Spleen (tissue), 7 donors: Measurements from ENCODE around the gene PPIL6.

Source experiments
- POLR2A ChIP-seq, 3 donors: fragments of 450-650 bp; IDR thresholded peaks; one replicate each; pipeline ENCODE4 v1.5.1; 2017; ENCODE audit warnings: antibody characterized with exemption in 3 of 3, mild to moderate bottlenecking in 1 of 3
- POLR2AphosphoS5 ChIP-seq, 3 donors: sonication (generic); formaldehyde crosslinking; IDR thresholded peaks; one replicate each; pipeline ENCODE4 v1.5.1; 2017; ENCODE audit warnings: antibody characterized with exemption in 3 of 3
- TF ChIP-seq, protein P1 (sequence below), 11 experiments: fragments of 200-600 bp in 7 of 11; fragments of 450-650 bp in 4 of 11; sonication (generic) in 4 of 11; IDR thresholded peaks in 8 of 11; conservative IDR thresholded peaks in 3 of 11; 1 replicate in 7 of 11; 2 replicates in 4 of 11; pipeline versions ENCODE4 v1.4.0 to v1.8.0; 2016 to 2021; ENCODE audit warnings: antibody characterized with exemption in 11 of 11, inconsistent platforms in 4 of 11, mild to moderate bottlenecking in 1 of 11
- donor health status: DM: no; HTN: no; CAD: no; lungs with moderate emphysema.
- donor health status: DM: no; HTN: no; CAD: no.
- donor health status: DM: no; HTN: no; CAD: no.

DNA sequence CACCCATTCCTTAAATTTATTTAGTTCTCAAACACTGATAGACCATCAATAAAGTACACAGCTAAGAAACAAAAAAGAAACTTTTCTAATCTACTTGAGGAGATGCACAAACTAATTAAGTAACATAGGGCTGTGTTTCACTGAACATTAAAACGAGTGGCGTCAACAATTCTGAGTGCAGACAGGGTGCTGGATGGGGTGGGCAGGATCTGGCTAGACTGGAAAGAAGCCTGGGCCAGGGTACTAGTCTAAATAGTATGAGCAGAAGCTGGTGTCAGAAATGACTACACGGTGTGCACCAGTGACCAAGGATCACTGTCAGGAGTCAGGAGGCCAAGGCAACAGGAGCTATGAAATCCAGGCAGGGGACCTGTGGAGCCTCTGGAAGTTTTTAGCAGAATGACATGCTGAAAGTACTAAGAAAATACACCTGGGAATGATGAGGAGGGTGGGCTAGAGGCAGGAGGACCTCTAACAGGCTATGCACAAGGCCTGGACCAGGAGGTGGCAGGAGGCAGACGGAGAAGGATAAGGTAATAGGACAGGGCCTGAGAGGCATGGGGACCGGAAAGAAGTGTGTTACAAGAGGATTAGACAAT is 29.3 kb upstream of the PPIL6 start:
- TF ChIP-seq POLR2A (IDR thresholded peaks at IDR 0.05) (no peak), POLR2AphosphoS5 (IDR thresholded peaks at IDR 0.05) (no peak)
- TF ChIP-seq, protein P1, sequence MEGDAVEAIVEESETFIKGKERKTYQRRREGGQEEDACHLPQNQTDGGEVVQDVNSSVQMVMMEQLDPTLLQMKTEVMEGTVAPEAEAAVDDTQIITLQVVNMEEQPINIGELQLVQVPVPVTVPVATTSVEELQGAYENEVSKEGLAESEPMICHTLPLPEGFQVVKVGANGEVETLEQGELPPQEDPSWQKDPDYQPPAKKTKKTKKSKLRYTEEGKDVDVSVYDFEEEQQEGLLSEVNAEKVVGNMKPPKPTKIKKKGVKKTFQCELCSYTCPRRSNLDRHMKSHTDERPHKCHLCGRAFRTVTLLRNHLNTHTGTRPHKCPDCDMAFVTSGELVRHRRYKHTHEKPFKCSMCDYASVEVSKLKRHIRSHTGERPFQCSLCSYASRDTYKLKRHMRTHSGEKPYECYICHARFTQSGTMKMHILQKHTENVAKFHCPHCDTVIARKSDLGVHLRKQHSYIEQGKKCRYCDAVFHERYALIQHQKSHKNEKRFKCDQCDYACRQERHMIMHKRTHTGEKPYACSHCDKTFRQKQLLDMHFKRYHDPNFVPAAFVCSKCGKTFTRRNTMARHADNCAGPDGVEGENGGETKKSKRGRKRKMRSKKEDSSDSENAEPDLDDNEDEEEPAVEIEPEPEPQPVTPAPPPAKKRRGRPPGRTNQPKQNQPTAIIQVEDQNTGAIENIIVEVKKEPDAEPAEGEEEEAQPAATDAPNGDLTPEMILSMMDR (IDR thresholded peaks at IDR 0.05 in 8 of 11, conservative IDR thresholded peaks at IDR 0.05 in 3 of 11) = no peak
